ENCODE measurements around the gene KPNA2. TPM values are rescaled to one million over a fixed set of nuclear protein-coding genes. Genes with fewer than 3 reads are reported as not detected.
A peak's percentile ranks its signal among the peaks of the same experiment; 100 is the strongest.
"Not testable (repeated sequence)": the region's sequence is repeated elsewhere in the genome, so short reads cannot be mapped to it uniquely, and the experiment has no call there.

KPNA2 gene
- total RNA-seq, 1 experiment from 2014 or later = 481 TPM

DNA sequence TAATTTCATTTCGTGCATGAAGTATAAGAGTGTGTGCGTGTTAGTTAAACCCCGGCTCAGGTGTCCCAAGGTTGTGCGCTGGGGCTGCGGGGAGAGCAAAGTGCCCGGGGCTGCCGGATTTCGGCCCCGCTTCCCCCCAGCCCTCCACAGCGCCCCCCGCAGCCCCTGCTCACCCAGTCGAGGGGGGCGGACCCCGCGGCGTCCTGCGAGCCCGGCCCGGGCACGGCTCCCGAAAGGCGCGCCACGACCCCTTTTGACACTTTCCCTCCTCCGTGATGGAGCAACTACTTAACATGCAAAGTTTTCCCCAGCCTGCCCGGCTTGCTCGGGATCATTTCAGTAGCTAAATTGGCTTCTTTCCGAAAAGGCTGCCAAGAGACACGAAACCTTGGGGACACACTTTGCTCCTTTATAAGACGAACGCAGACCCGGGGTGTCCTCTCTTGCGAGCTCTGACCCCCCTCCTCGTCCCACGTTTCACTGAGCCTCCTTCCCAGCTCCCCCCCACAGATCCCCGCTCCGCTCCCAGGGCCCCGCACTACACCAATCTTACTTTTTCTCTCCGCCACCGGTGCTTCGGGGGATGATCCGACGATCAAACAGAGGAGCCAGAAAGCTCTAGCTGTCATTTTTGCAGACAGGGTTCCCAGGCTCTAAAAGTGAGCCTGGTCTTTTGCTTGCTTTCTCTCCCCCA, 39.8 kb upstream of the KPNA2 start:
- CTCF ChIA-PET = interaction anchor here (0.9 kb wide), 1 partner anchor 24 kb away, joined by 3 read pairs; no protein-coding TSS in a partner anchor
- POLR2A ChIA-PET (ENCODE audit: low non-redundant PET) = no interaction called here
- H3K27me3 ChIP-seq (replicated peaks; ENCODE audit: insufficient read depth, low read depth, low read length, poor library complexity) = no peaks in the 10 kb centered on the region
- H3K4me3 ChIP-seq (ENCODE audit: low read depth, low read length, poor library complexity, severe bottlenecking) = peak overlapping the region; percentile 59
- BruUV-seq (replicated peaks) = no TSS peak
- H3K4me1 ChIP-seq (ENCODE audit: insufficient read depth, low read length, poor library complexity, severe bottlenecking) = peaks cover 10% of the 10 kb centered on the region
- intact Hi-C loops (cut with micrococcal nuclease; ENCODE audit: unreplicated experiment) = no loop called here
- no peaks in the 10 kb centered on the region for H3K9me3 ChIP-seq (ENCODE audit: low read depth, low read length, poor library complexity, severe bottlenecking)
- DNase-seq (ENCODE audit: low spot score) = peak; percentile 26
- no peaks in the 10 kb centered on the region for H3K36me3 ChIP-seq (ENCODE audit: insufficient read depth, low read length, poor library complexity, severe bottlenecking)
- no peak overlapping the region for H3K27ac ChIP-seq (ENCODE audit: low read depth, low read length, poor library complexity, severe bottlenecking)
- TF ChIP-seq, protein P1, sequence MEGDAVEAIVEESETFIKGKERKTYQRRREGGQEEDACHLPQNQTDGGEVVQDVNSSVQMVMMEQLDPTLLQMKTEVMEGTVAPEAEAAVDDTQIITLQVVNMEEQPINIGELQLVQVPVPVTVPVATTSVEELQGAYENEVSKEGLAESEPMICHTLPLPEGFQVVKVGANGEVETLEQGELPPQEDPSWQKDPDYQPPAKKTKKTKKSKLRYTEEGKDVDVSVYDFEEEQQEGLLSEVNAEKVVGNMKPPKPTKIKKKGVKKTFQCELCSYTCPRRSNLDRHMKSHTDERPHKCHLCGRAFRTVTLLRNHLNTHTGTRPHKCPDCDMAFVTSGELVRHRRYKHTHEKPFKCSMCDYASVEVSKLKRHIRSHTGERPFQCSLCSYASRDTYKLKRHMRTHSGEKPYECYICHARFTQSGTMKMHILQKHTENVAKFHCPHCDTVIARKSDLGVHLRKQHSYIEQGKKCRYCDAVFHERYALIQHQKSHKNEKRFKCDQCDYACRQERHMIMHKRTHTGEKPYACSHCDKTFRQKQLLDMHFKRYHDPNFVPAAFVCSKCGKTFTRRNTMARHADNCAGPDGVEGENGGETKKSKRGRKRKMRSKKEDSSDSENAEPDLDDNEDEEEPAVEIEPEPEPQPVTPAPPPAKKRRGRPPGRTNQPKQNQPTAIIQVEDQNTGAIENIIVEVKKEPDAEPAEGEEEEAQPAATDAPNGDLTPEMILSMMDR (conservative IDR thresholded peaks at IDR 0.05; ENCODE audit: low read depth, low read length) = peak; percentile 33
- no peak for TF ChIP-seq EZH2 (IDR thresholded peaks at IDR 0.05; ENCODE audit: borderline replicate concordance, low read depth, low read length, poor library complexity, severe bottlenecking)

DNA sequence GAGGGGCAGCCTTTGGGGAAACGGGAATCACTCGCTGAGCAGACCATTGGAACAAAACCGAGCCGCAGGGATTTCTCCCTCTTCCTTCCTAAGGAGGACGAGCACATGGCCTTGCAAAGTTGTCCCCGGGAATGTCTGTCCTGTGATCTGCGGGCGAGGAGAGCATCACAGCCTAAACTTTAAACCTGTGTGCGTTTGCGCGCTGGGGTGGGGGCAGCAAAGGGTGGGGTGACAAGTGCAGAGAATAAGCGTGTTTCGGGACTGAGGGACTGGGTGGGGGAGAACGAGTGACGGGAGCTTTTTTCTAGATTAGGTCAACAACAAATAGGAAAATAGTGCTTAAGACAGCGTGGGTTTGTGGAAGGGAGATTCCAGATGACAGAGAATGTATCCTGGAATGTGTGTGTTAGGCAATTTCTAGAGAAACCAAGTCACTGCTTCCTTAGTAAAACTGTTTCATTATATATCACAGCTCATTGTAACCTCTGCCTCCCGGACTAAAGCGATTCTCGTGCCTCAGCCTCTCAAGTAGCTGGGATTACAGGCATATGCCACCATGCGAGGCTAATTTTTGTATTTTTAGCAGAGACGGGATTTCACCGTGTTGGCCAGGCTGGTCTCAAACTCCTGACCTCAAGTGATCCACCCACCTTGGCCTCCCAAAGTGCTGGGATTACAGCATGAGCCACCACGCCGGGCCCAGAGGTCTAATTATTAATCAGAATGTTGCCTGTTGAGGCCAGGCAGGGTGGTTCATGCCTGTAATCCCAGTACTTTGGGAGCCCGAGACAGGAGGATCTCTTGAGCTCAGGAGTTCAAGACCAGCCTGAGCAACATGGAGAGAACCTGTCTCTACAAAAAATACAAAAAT, 39.0 kb upstream of the KPNA2 start, which contains the start of gene C17orf58:
TSS of gene C17orf58 (minus strand) at position 169 of the 871 bp plus-strand sequence. CDS start 271 bp downstream, outside the sequence.
- H3K36me3 ChIP-seq (ENCODE audit: insufficient read depth, low read length, poor library complexity, severe bottlenecking); H3K4me1 ChIP-seq (ENCODE audit: insufficient read depth, low read length, poor library complexity, severe bottlenecking); H3K27me3 ChIP-seq (replicated peaks; ENCODE audit: insufficient read depth, low read depth, low read length, poor library complexity); POLR2A ChIA-PET (ENCODE audit: low non-redundant PET); intact Hi-C loops (cut with micrococcal nuclease; ENCODE audit: unreplicated experiment); H3K27ac ChIP-seq (ENCODE audit: low read depth, low read length, poor library complexity, severe bottlenecking); H3K9me3 ChIP-seq (ENCODE audit: low read depth, low read length, poor library complexity, severe bottlenecking); DNase-seq (ENCODE audit: low spot score); BruUV-seq (replicated peaks): not testable (repeated sequence)
- CTCF ChIA-PET = interaction anchor here (0.9 kb wide), 1 partner anchor 23 kb away, joined by 3 read pairs; no protein-coding TSS in a partner anchor
- peak within 1 kb of the TSS; percentile 59 for H3K4me3 ChIP-seq (ENCODE audit: low read depth, low read length, poor library complexity, severe bottlenecking)

DNA sequence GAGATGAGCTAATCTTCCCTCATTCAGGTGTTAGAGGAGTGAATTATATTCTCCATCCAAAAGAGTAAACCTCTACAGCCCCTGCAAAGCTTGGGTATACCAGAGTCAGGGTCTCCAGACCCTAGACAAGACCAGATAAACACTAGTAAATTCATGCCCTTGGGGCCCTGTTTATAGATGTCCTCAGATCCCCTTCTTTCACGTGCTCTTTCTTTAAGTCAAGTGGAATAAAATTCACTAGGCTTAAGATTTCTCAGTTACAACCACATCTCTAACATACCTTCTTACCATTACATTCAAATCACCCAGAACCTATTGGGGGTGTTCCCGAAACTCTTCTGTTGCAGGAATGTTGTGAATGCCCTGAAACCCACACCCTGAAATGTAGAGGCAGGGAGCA, 37.1 kb upstream of the KPNA2 start:
- no TSS peak for BruUV-seq (replicated peaks)
- Histone ChIP-seq H3K9me3 (ENCODE audit: low read depth, low read length, poor library complexity, severe bottlenecking) (no peaks in the 10 kb centered on the region), H3K36me3 (ENCODE audit: insufficient read depth, low read length, poor library complexity, severe bottlenecking) (no peaks in the 10 kb centered on the region), H3K4me3 (ENCODE audit: low read depth, low read length, poor library complexity, severe bottlenecking) (no peak overlapping the region), H3K4me1 (ENCODE audit: insufficient read depth, low read length, poor library complexity, severe bottlenecking) (peaks cover 10% of the 10 kb centered on the region), H3K27ac (ENCODE audit: low read depth, low read length, poor library complexity, severe bottlenecking) (no peak overlapping the region), H3K27me3 (replicated peaks; ENCODE audit: insufficient read depth, low read depth, low read length, poor library complexity) (no peaks in the 10 kb centered on the region)
- POLR2A ChIA-PET (ENCODE audit: low non-redundant PET) = no interaction called here
- intact Hi-C loops (cut with micrococcal nuclease; ENCODE audit: unreplicated experiment) = no loop called here
- CTCF ChIA-PET = no interaction called here
- DNase-seq (ENCODE audit: low spot score) = no peak
- TF ChIP-seq, protein P1 (conservative IDR thresholded peaks at IDR 0.05; ENCODE audit: low read depth, low read length) = no peak
- TF ChIP-seq EZH2 (IDR thresholded peaks at IDR 0.05; ENCODE audit: borderline replicate concordance, low read depth, low read length, poor library complexity, severe bottlenecking) = no peak
